ENCODE results near the gene CMTM8. TPM values are rescaled to one million over a fixed set of nuclear protein-coding genes. Genes with fewer than 3 reads are reported as not detected.

Gene CMTM8
- total and polyA plus RNA-seq, 2 of the 8 experiments (the other 6 are each of a cell fraction or from before 2014, with no cell fraction given): 10.5 to 22.4 TPM

GRCh38 chr3:32220006-32220405 is 18.5 kb upstream of the CMTM8 start:
- no peak overlapping the region for H4K91ac ChIP-seq (replicated peaks; ENCODE audit: insufficient read length, low read length)
- no peak overlapping the region for H2BK20ac ChIP-seq (ENCODE audit: low read length)
- no peak overlapping the region for H3K56ac ChIP-seq (replicated peaks; ENCODE audit: insufficient read length, low read depth, low read length)
- H4K20me1 ChIP-seq (replicated peaks in 1 of 2; ENCODE audit: control insufficient read depth in 1 of 2, insufficient read depth in 2 of 2, low read length in 2 of 2): no peaks in the 10 kb centered on the region
- no peaks in the 10 kb centered on the region for H3K27me3 ChIP-seq (replicated peaks in 1 of 4; ENCODE audit: control insufficient read depth in 3 of 4, extremely low read depth in 1 of 4, insufficient read depth in 3 of 4, low read length in 3 of 4)
- FAIRE-seq (no peak), DNase-seq (ENCODE audit: low read depth in 1 of 2, low spot score in 2 of 2) (no peak)
- H3K23me2 ChIP-seq (ENCODE audit: low read depth, low read length): no peaks in the 10 kb centered on the region
- H3K9me3 ChIP-seq (ENCODE audit: insufficient read depth in 2 of 2, low read depth in 1 of 2, low read length in 1 of 2): no peaks in the 10 kb centered on the region
- no peaks in the 10 kb centered on the region for H3K79me2 ChIP-seq (ENCODE audit: control insufficient read depth in 1 of 2, insufficient read depth in 2 of 2, low read length in 2 of 2)
- no peak overlapping the region for H3K27ac ChIP-seq (ENCODE audit: low read depth, low read length)
- H2BK120ac ChIP-seq (replicated peaks; ENCODE audit: low read depth, low read length): no peak overlapping the region
- no peak overlapping the region for H3K18ac ChIP-seq (ENCODE audit: extremely low read depth, low read length)
- no peak overlapping the region for H3K4me3 ChIP-seq (ENCODE audit: extremely low read depth in 1 of 4, insufficient read depth in 2 of 4, low read depth in 3 of 4, low read length in 4 of 4)
- H4K5ac ChIP-seq (ENCODE audit: insufficient read length, low read depth, low read length): no peak overlapping the region
- ChIA-PET POLR2A (ENCODE audit: partially characterized antibody) (no interaction called here), CTCF (ENCODE audit: partially characterized antibody) (interaction anchor here (0.8 to 1.6 kb wide), 6 partner anchors 7 to 77 kb away, joined by 3 to 5 read pairs (median 4); no protein-coding TSS in a partner anchor)
- WGBS, 2 experiments (ENCODE audit: extremely low coverage in 1 of 2, insufficient coverage in 1 of 2, insufficient read length in 1 of 2, insufficient replicate concordance in 2 of 2, low coverage in 1 of 2, low lambda C conversion rate in 2 of 2, missing lambda C conversion rate in 1 of 2): 94% methylated on average over 1 of the region's 1 CpG; no CpG with 5 or more reads in 1 of the 2 experiments
- TF ChIP-seq EZH2 (IDR thresholded peaks at IDR 0.05; ENCODE audit: low read depth, low read length, severe bottlenecking) (no peak), CHD2 (IDR thresholded peaks at IDR 0.05; ENCODE audit: low read length) (no peak), HDAC2 (IDR thresholded peaks at IDR 0.05; ENCODE audit: borderline replicate concordance in 1 of 2, low read depth in 2 of 2, low read length in 2 of 2) (no peak), ATF3 (IDR thresholded peaks at IDR 0.05; ENCODE audit: insufficient read depth, low read depth, low read length) (no peak), RBBP5 (IDR thresholded peaks at IDR 0.05; ENCODE audit: borderline replicate concordance, low read depth, low read length) (no peak), RAD21 (IDR thresholded peaks at IDR 0.05 in 1 of 2, conservative IDR thresholded peaks at IDR 0.05 in 1 of 2; ENCODE audit: low read depth in 2 of 2, low read length in 2 of 2) (no peak), RNF2 (IDR thresholded peaks at IDR 0.05; ENCODE audit: borderline replicate concordance, low read depth, low read length, missing control alignments, poor library complexity, severe bottlenecking) (no peak), POU5F1 (IDR thresholded peaks at IDR 0.05; ENCODE audit: low read depth, low read length) (no peak)
- no peak overlapping the region for H3K14ac ChIP-seq (ENCODE audit: insufficient read length)
- no peak overlapping the region for H2AFZ ChIP-seq (ENCODE audit: low read length)
- H3K4ac ChIP-seq (replicated peaks; ENCODE audit: insufficient read length, low read depth, low read length): no peak overlapping the region
- no peak overlapping the region for H2AK5ac ChIP-seq (ENCODE audit: low read depth, low read length)
- no peak overlapping the region for H4K8ac ChIP-seq (ENCODE audit: extremely low read depth, insufficient read depth, low read length)
- no peak overlapping the region for H3K23ac ChIP-seq (ENCODE audit: insufficient read length)
- H2BK15ac ChIP-seq (ENCODE audit: low read length): no peak overlapping the region
- H2BK12ac ChIP-seq (ENCODE audit: low read depth, low read length): no peak overlapping the region
- H3K79me1 ChIP-seq (ENCODE audit: low read depth, low read length): no peaks in the 10 kb centered on the region
- H3K9ac ChIP-seq (replicated peaks in 1 of 4; ENCODE audit: extremely low read depth in 1 of 4, low read depth in 3 of 4, low read length in 3 of 4): no peak overlapping the region
- H3K36me3 ChIP-seq (ENCODE audit: control insufficient read depth in 2 of 4, insufficient read depth in 4 of 4, low read length in 3 of 4): no peaks in the 10 kb centered on the region
- H3K4me2 ChIP-seq (ENCODE audit: insufficient read depth in 1 of 2, low read depth in 2 of 2, low read length in 2 of 2): no peak overlapping the region
- H3K4me1 ChIP-seq (replicated peaks in 1 of 4; ENCODE audit: control insufficient read depth in 3 of 4, insufficient read depth in 4 of 4, low read length in 3 of 4): no peaks in the 10 kb centered on the region
- H2BK5ac ChIP-seq (ENCODE audit: low read depth, low read length): no peak overlapping the region
